Measurements from ENCODE around the gene CYS1. TPM values are rescaled to one million over a fixed set of nuclear protein-coding genes. Genes with fewer than 3 reads are reported as not detected.

The CYS1 gene
- total and polyA plus RNA-seq, 2 of the 13 experiments (the other 11 are each of a cell fraction or from before 2014, with no cell fraction given): 0.04 TPM; not detected in 1

- H3K4me1 ChIP-seq (ENCODE audit: insufficient read depth, low read length): peaks cover 28% of the 10 kb centered on the region
- BruUV-seq (replicated peaks): no TSS peak
- no peaks in the 10 kb centered on the region for H3K9me3 ChIP-seq (ENCODE audit: low read length)
- no peaks in the 10 kb centered on the region for H3K79me2 ChIP-seq (ENCODE audit: insufficient read depth, low read length)
- H4K20me1 ChIP-seq (ENCODE audit: insufficient read depth, low read length): no peaks in the 10 kb centered on the region
- no peak for FAIRE-seq
- intact Hi-C loops (cut with micrococcal nuclease; ENCODE audit: unreplicated experiment): no loop called here
- H3K9ac ChIP-seq (ENCODE audit: insufficient read depth, low read depth, low read length): 0 out of 2 replicates have a peak overlapping the region, but pooled peaks have one; percentile 10
- CTCF ChIA-PET (ENCODE audit: low intra/inter-chr PET ratio, low total read pairs): no interaction called here
- 8% methylated on average over 28 of the region's 28 CpGs for WGBS (ENCODE audit: low lambda C conversion rate)
- in situ Hi-C loops (cut with HindIII; ENCODE audit: extremely low pct_ligation_motif_present, low pct_unique_long_range_greater_than_20kb): no loop called here
- H2AFZ ChIP-seq (ENCODE audit: low read length): no peak overlapping the region
- peak; percentile 80 for ATAC-seq
- H3K27me3 ChIP-seq (ENCODE audit: control insufficient read depth in 1 of 2, insufficient read depth in 2 of 2, low read length in 2 of 2): peaks cover 6 to 28% of the 10 kb centered on the region in 2 experiments; a peak in 3 of 5 replicates
- peak overlapping the region; percentile 46 to 74 (median 58) for H3K4me3 ChIP-seq (replicated peaks in 1 of 3; ENCODE audit: insufficient read depth in 1 of 3, low read depth in 2 of 3, low read length in 3 of 3)
- H3K4me2 ChIP-seq (ENCODE audit: low read depth, low read length): peak overlapping the region; percentile 89
- peak; percentile 51 for DNase-seq (ENCODE audit: low spot score)
- no peaks in the 10 kb centered on the region; a peak in 3 of 5 replicates for H3K36me3 ChIP-seq (replicated peaks in 1 of 2; ENCODE audit: control insufficient read depth in 1 of 2, insufficient read depth in 2 of 2, low read length in 2 of 2)
- H3K27ac ChIP-seq (ENCODE audit: extremely low read length, insufficient read depth, low read length): no peak overlapping the region
- POLR2A ChIA-PET: interaction anchor here (0.9 to 2.0 kb wide), 11 partner anchors 9 to 427 kb away, joined by 3 to 7 read pairs (median 3); partner anchors contain the start of genes KLF11, TAF1B and YWHAQ
- TF ChIP-seq ZNF367 (CRISPR knock-in tag; IDR thresholded peaks at IDR 0.05; ENCODE audit: borderline replicate concordance): 0 out of 2 replicates have a peak, but pooled peaks have one; percentile 30
- peak; percentile 55; the same call in 1 of the 2 replicates for TF ChIP-seq PHF21A (CRISPR knock-in tag; IDR thresholded peaks at IDR 0.05)
- TF ChIP-seq MTA3 (CRISPR knock-in tag; IDR thresholded peaks at IDR 0.05): no peak
- TF ChIP-seq ZNF138 (CRISPR knock-in tag; IDR thresholded peaks at IDR 0.05; ENCODE audit: low read depth): no peak
- TF ChIP-seq ARID4A (CRISPR knock-in tag; IDR thresholded peaks at IDR 0.05; ENCODE audit: borderline replicate concordance): peak; percentile 48; the same call in 1 of the 2 replicates
- peak; percentile 71 for TF ChIP-seq TEF (CRISPR knock-in tag; IDR thresholded peaks at IDR 0.05)
- TF ChIP-seq ZNF629 (CRISPR knock-in tag; conservative IDR thresholded peaks at IDR 0.05): peak; percentile 63
- TF ChIP-seq SP140L (CRISPR knock-in tag; IDR thresholded peaks at IDR 0.05; ENCODE audit: borderline replicate concordance): no peak
- no peak for TF ChIP-seq NFE2L1 (CRISPR knock-in tag; IDR thresholded peaks at IDR 0.05; ENCODE audit: borderline replicate concordance)
- 0 out of 2 replicates have a peak, but pooled peaks have one; percentile 37 for TF ChIP-seq ZNF33B (CRISPR knock-in tag; IDR thresholded peaks at IDR 0.05)
- TF ChIP-seq ZNF687 (CRISPR knock-in tag; IDR thresholded peaks at IDR 0.05): peak; percentile 67
Measured at GRCh38 chr2:10057231-10058107, 22.7 kb downstream of the CYS1 start.

Measured in HepG2 (cell line).